OCI-LY7 (cell line): ENCODE results near the gene CCSER2.

Experiments used
- EZH2phosphoT487 ChIP-seq: fragments of 200-600 bp; sonication (generic); IDR thresholded peaks from 2 replicates; pipeline ENCODE4 v1.6.1; 2018; ENCODE audit warnings: low read depth, borderline replicate concordance, mild to moderate bottlenecking, mixed run types, antibody characterized with exemption, low read length, moderate library complexity, mixed read lengths
- TF ChIP-seq, protein P1 (sequence below): fragments of 200-600 bp; sonication (generic); conservative IDR thresholded peaks from 2 replicates; pipeline ENCODE4 v1.5.1; 2014; ENCODE audit warnings: mild to moderate bottlenecking, antibody characterized with exemption, low read length, moderate library complexity, mixed read lengths

DNA sequence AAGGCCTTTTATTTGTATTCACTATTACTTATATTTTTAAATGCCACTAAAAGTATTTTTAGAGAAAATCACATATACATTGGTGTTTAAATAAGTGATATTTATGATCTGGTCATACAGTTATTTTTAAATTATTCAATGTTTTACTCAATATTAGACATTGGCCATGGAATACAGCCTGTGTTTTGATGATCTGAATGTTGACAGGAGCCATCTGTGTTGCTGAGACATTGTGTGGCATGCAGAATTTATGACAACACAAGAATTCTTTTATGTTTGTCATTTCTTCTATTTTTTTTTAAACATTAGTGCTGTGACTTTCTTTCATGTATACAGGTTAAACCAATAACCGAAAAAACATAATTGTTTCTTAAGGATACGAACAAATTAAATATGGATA lies 156.2 kb downstream of the CCSER2 start:
- TF ChIP-seq, protein P1, sequence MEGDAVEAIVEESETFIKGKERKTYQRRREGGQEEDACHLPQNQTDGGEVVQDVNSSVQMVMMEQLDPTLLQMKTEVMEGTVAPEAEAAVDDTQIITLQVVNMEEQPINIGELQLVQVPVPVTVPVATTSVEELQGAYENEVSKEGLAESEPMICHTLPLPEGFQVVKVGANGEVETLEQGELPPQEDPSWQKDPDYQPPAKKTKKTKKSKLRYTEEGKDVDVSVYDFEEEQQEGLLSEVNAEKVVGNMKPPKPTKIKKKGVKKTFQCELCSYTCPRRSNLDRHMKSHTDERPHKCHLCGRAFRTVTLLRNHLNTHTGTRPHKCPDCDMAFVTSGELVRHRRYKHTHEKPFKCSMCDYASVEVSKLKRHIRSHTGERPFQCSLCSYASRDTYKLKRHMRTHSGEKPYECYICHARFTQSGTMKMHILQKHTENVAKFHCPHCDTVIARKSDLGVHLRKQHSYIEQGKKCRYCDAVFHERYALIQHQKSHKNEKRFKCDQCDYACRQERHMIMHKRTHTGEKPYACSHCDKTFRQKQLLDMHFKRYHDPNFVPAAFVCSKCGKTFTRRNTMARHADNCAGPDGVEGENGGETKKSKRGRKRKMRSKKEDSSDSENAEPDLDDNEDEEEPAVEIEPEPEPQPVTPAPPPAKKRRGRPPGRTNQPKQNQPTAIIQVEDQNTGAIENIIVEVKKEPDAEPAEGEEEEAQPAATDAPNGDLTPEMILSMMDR, result no peak
- TF ChIP-seq EZH2phosphoT487, result no peak
